Loucy (cell line): ENCODE results near the gene TBL1X.
"Not testable (repeated sequence)": the region's sequence is repeated elsewhere in the genome, so short reads cannot be mapped to it uniquely, and the experiment has no call there.

ENCODE experiments used
- H2AFZ ChIP-seq: fragments of 200-600 bp; sonication (generic); 2 replicates; pipeline ENCODE4 v1.6.0; 2016; ENCODE audit warnings: antibody characterized with exemption, mild to moderate bottlenecking, low read length, moderate library complexity
- H3F3A ChIP-seq: fragments of 200-600 bp; 2 replicates; pipeline ENCODE4 v1.6.0; 2016; ENCODE audit warnings: antibody characterized with exemption, low read depth, mild to moderate bottlenecking
- H3K27me3 ChIP-seq: fragments of 200-600 bp; sonication (generic); 2 replicates; pipeline ENCODE4 v1.6.1; 2014; ENCODE audit warnings: low read length, mild to moderate bottlenecking; ENCODE audit not compliant: insufficient read depth, poor library complexity, severe bottlenecking
- H3K36me3 ChIP-seq: fragments of 200-600 bp; sonication (generic); 2 replicates; pipeline ENCODE4 v1.6.1; 2016; ENCODE audit warnings: low read length; ENCODE audit not compliant: insufficient read depth
- H3K4me1 ChIP-seq: fragments of 200-600 bp; sonication (generic); 2 replicates; pipeline ENCODE4 v1.5.1; 2014; ENCODE audit warnings: low read length, mild to moderate bottlenecking; ENCODE audit not compliant: insufficient read depth, poor library complexity, severe bottlenecking
- H3K4me2 ChIP-seq: fragments of 200-600 bp; sonication (generic); 2 replicates; pipeline ENCODE4 v1.6.0; 2014; ENCODE audit warnings: antibody characterized with exemption, low read length, low read depth, mild to moderate bottlenecking; ENCODE audit not compliant: poor library complexity, severe bottlenecking
- H3K4me3 ChIP-seq: fragments of 200-600 bp; sonication (generic); 2 replicates; pipeline ENCODE4 v1.5.1; 2014; ENCODE audit warnings: low read length, mild to moderate bottlenecking, mixed read lengths; ENCODE audit not compliant: poor library complexity, severe bottlenecking
- H3K79me2 ChIP-seq: fragments of 200-600 bp; sonication (generic); 2 replicates; pipeline ENCODE4 v1.6.1; 2014; ENCODE audit warnings: low read length; ENCODE audit not compliant: insufficient read depth
- H3K9ac ChIP-seq: fragments of 200-600 bp; sonication (generic); 2 replicates; pipeline ENCODE4 v1.6.0; 2014; ENCODE audit warnings: mild to moderate bottlenecking, low read depth, low read length, moderate library complexity; ENCODE audit not compliant: poor library complexity, severe bottlenecking
- H3K9me2 ChIP-seq: fragments of 200-600 bp; sonication (generic); replicated peaks from 2 replicates; pipeline ENCODE4 v1.6.1; 2016; ENCODE audit warnings: low read depth, low read length, mixed read lengths
- H3K9me3 ChIP-seq: fragments of 200-600 bp; sonication (generic); 2 replicates; pipeline ENCODE4 v1.6.1; 2014; ENCODE audit warnings: mild to moderate bottlenecking, antibody characterized with exemption, low read length, low read depth; ENCODE audit not compliant: insufficient read depth
- H4K20me1 ChIP-seq: fragments of 200-600 bp; sonication (generic); 2 replicates; pipeline ENCODE4 v1.6.0; 2014; ENCODE audit warnings: antibody characterized with exemption, low read length, mild to moderate bottlenecking; ENCODE audit not compliant: insufficient read depth, poor library complexity, severe bottlenecking
- EZH2phosphoT487 ChIP-seq: fragments of 200-600 bp; IDR thresholded peaks from 2 replicates; pipeline ENCODE4 v1.6.1; 2018; ENCODE audit warnings: antibody characterized with exemption, mild to moderate bottlenecking, moderate library complexity, borderline replicate concordance
- TF ChIP-seq, protein P1 (sequence below): fragments of 200-600 bp; sonication (generic); conservative IDR thresholded peaks from 2 replicates; pipeline ENCODE4 v1.5.1; 2014; ENCODE audit warnings: mild to moderate bottlenecking, antibody characterized with exemption, low read length

TBL1X gene

GRCh38 chrX:9473708-9474107, 8.8 kb downstream of the TBL1X start:
- Histone ChIP-seq H3K4me2 (no peak overlapping the region), H3K4me3 (no peak overlapping the region), H3K36me3 (no peaks in the 10 kb centered on the region), H3K9me3 (no peaks in the 10 kb centered on the region), H3K79me2 (peaks cover 12% of the 10 kb centered on the region; the same call in 1 of the 2 replicates), H2AFZ (no peak overlapping the region), H3K27me3 (no peaks in the 10 kb centered on the region), H3K4me1 (peaks cover 15% of the 10 kb centered on the region), H3F3A (no peaks in the 10 kb centered on the region), H3K9ac (no peak overlapping the region), H4K20me1 (peaks cover 3% of the 10 kb centered on the region), H3K9me2 (no peaks in the 10 kb centered on the region)
- TF ChIP-seq, protein P1, sequence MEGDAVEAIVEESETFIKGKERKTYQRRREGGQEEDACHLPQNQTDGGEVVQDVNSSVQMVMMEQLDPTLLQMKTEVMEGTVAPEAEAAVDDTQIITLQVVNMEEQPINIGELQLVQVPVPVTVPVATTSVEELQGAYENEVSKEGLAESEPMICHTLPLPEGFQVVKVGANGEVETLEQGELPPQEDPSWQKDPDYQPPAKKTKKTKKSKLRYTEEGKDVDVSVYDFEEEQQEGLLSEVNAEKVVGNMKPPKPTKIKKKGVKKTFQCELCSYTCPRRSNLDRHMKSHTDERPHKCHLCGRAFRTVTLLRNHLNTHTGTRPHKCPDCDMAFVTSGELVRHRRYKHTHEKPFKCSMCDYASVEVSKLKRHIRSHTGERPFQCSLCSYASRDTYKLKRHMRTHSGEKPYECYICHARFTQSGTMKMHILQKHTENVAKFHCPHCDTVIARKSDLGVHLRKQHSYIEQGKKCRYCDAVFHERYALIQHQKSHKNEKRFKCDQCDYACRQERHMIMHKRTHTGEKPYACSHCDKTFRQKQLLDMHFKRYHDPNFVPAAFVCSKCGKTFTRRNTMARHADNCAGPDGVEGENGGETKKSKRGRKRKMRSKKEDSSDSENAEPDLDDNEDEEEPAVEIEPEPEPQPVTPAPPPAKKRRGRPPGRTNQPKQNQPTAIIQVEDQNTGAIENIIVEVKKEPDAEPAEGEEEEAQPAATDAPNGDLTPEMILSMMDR = no peak
- TF ChIP-seq EZH2phosphoT487 = no peak

- not testable (repeated sequence) for H3K27me3 ChIP-seq, H3K9me3 ChIP-seq, H3K9me2 ChIP-seq, H2AFZ ChIP-seq, H3K4me2 ChIP-seq, H3F3A ChIP-seq, H3K4me3 ChIP-seq, H3K36me3 ChIP-seq, H4K20me1 ChIP-seq, H3K9ac ChIP-seq
- Histone ChIP-seq H3K79me2 (peaks cover 15% of the 10 kb centered on the region; the same call in 1 of the 2 replicates), H3K4me1 (peaks cover 15% of the 10 kb centered on the region)
Measured at GRCh38 chrX:9475417-9475816, 10.6 kb downstream of the TBL1X start.

DNA sequence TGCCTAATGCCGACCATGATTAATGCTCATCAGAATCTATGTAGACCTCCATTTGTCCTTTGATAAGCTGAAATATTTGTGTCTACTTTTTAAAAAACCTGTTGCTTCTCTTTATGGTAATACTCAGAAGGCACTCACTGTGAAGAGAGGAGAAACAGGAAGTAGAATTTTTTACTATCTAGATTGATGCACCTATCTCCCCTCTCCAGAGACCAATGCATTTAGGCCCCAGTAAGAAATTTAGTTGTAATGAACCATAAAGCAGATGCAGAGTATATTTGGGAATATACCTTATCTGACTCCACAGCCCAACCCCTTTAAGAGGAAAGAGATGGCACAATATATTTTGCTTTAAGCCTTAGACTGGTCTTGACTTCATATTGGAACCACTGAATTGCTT, 11.1 kb downstream of the TBL1X start:
- Histone ChIP-seq H3K79me2 (peaks cover 10% of the 10 kb centered on the region; the same call in 1 of the 2 replicates), H3K4me3 (no peak overlapping the region), H3K4me2 (peak overlapping the region; percentile 42)

More for the DNA sequence above, 11.1 kb downstream of the TBL1X start:
- Histone ChIP-seq H3K9me2 (no peaks in the 10 kb centered on the region), H4K20me1 (no peaks in the 10 kb centered on the region), H3F3A (no peaks in the 10 kb centered on the region), H2AFZ (no peak overlapping the region), H3K9ac (no peak overlapping the region), H3K4me1 (peaks cover 15% of the 10 kb centered on the region), H3K36me3 (no peaks in the 10 kb centered on the region), H3K27me3 (no peaks in the 10 kb centered on the region), H3K9me3 (no peaks in the 10 kb centered on the region)
- TF ChIP-seq, protein P1 = no peak
- no peak for TF ChIP-seq EZH2phosphoT487
